Activated CD4-positive, alpha-beta memory T cell treated with anti-CD3 and anti-CD28 coated beads for 36 hours (primary cell): Measurements from ENCODE around the gene CEP83. TPM values are rescaled to one million over a fixed set of nuclear protein-coding genes. Genes with fewer than 3 reads are reported as not detected.

ENCODE experiments used
- CTCF ChIA-PET: fragments of 350-600 bp; sonication (Branson Sonifier 250); formaldehyde crosslinking; loops from one replicate; lab custom pipeline; 2021; ENCODE audit warnings: antibody characterized with exemption, inconsistent platforms; lab: Charles Lee
- POLR2A ChIA-PET: fragments of 350-600 bp; sonication (Branson Sonifier 250); formaldehyde crosslinking; loops from one replicate; lab custom pipeline; 2021; ENCODE audit warnings: antibody characterized with exemption; lab: Charles Lee
- DNase-seq: peaks from one replicate; pipeline ENCODE4 v3.0.0-alpha.2; 2020
- H3K27ac Mint-ChIP-seq: one replicate; pipeline ENCODE4 v1.8.0; 2021; ENCODE audit warnings: mixed read lengths
- H3K27me3 Mint-ChIP-seq: one replicate; pipeline ENCODE4 v1.8.0; 2021; ENCODE audit warnings: mixed read lengths
- H3K36me3 Mint-ChIP-seq: one replicate; pipeline ENCODE4 v1.8.0; 2021; ENCODE audit warnings: mixed read lengths
- H3K4me1 Mint-ChIP-seq: one replicate; pipeline ENCODE4 v1.8.0; 2021; ENCODE audit warnings: low read depth, mixed read lengths
- H3K4me3 Mint-ChIP-seq: one replicate; pipeline ENCODE4 v1.8.0; 2021; ENCODE audit warnings: mild to moderate bottlenecking, mixed read lengths
- H3K9me3 Mint-ChIP-seq: one replicate; pipeline ENCODE4 v1.8.0; 2021; ENCODE audit warnings: mixed read lengths
- intact Hi-C: fragments of 100-400 bp; cut with micrococcal nuclease; formaldehyde crosslinking; loops from one replicate; pipeline ENCODE4 v1.15.1; 2023
- total RNA-seq, 2 experiments: library from RNA; stranded (reverse); gene quantifications; one replicate each; pipeline ENCODE4 v1.2.3, GENCODE V29; 2021

The CEP83 gene
- total RNA-seq, 2 experiments from 2014 or later = 23.4 TPM

GRCh38 chr12:94280063-94280462 is 179.6 kb downstream of the CEP83 start:
- ChIA-PET CTCF (no interaction called here), POLR2A (no interaction called here)
- Mint-ChIP-seq H3K27ac (no peak overlapping the region), H3K4me1 (peaks cover 26% of the 10 kb centered on the region), H3K27me3 (no peaks in the 10 kb centered on the region), H3K4me3 (no peak overlapping the region), H3K36me3 (peaks cover 14% of the 10 kb centered on the region), H3K9me3 (no peaks in the 10 kb centered on the region)
- intact Hi-C loops = no loop called here
- DNase-seq = no peak

- Mint-ChIP-seq H3K9me3 (no peaks in the 10 kb centered on the region), H3K27ac (no peak overlapping the region), H3K4me3 (no peak overlapping the region), H3K27me3 (no peaks in the 10 kb centered on the region), H3K4me1 (peaks cover 10% of the 10 kb centered on the region), H3K36me3 (peaks cover 15% of the 10 kb centered on the region)
- DNase-seq = no peak
- intact Hi-C loops = no loop called here
- ChIA-PET CTCF (no interaction called here), POLR2A (no interaction called here)
Observed at GRCh38 chr12:94277426-94278000, 182.2 kb downstream of the CEP83 start.

GRCh38 chr12:94276725-94277124 is 182.9 kb downstream of the CEP83 start:
- Mint-ChIP-seq H3K36me3 (peaks cover 12% of the 10 kb centered on the region), H3K27ac (no peak overlapping the region), H3K27me3 (no peaks in the 10 kb centered on the region), H3K4me3 (no peak overlapping the region), H3K9me3 (no peaks in the 10 kb centered on the region), H3K4me1 (peaks cover 7% of the 10 kb centered on the region)
- ChIA-PET POLR2A (no interaction called here), CTCF (no interaction called here)
- intact Hi-C loops = no loop called here
- DNase-seq = no peak

- peaks cover 5% of the 10 kb centered on the region for H3K36me3 Mint-ChIP-seq
- no peaks in the 10 kb centered on the region for H3K27me3 Mint-ChIP-seq
- H3K27ac Mint-ChIP-seq = no peak overlapping the region
- no peak overlapping the region for H3K4me3 Mint-ChIP-seq
- peaks cover 35% of the 10 kb centered on the region for H3K4me1 Mint-ChIP-seq
- no peak for DNase-seq
- CTCF ChIA-PET = no interaction called here
- POLR2A ChIA-PET = no interaction called here
- intact Hi-C loops = no loop called here
- no peaks in the 10 kb centered on the region for H3K9me3 Mint-ChIP-seq
Observed at GRCh38 chr12:94273272-94273671, 186.4 kb downstream of the CEP83 start.

GRCh38 chr12:94272280-94272679 is 187.4 kb downstream of the CEP83 start:
- Mint-ChIP-seq H3K4me1 (peaks cover 44% of the 10 kb centered on the region), H3K36me3 (peaks cover 8% of the 10 kb centered on the region), H3K4me3 (no peak overlapping the region), H3K27ac (no peak overlapping the region), H3K27me3 (no peaks in the 10 kb centered on the region), H3K9me3 (no peaks in the 10 kb centered on the region)
- intact Hi-C loops = no loop called here
- no peak for DNase-seq
- ChIA-PET CTCF (no interaction called here), POLR2A (no interaction called here)

- Mint-ChIP-seq H3K27me3 (no peaks in the 10 kb centered on the region), H3K36me3 (peaks cover 13% of the 10 kb centered on the region), H3K9me3 (no peaks in the 10 kb centered on the region), H3K27ac (no peak overlapping the region), H3K4me3 (no peak overlapping the region), H3K4me1 (peaks cover 49% of the 10 kb centered on the region)
- ChIA-PET CTCF (interaction anchor here (1.6 kb wide), 2 partner anchors 66 to 122 kb away, joined by 4 to 6 read pairs; no protein-coding TSS in a partner anchor), POLR2A (interaction anchor here (1.2 kb wide), 1 partner anchor 19 kb away, joined by 3 read pairs; no protein-coding TSS in a partner anchor)
- intact Hi-C loops = loop anchor here (1.0 kb wide), 1 partner anchor 11 kb away; no protein-coding TSS in a partner anchor
- DNase-seq = no peak
Observed at GRCh38 chr12:94271351-94271750, 188.3 kb downstream of the CEP83 start.

GRCh38 chr12:94269316-94269999 is 190.2 kb downstream of the CEP83 start:
- no peak overlapping the region for H3K27ac Mint-ChIP-seq
- no peak overlapping the region for H3K4me3 Mint-ChIP-seq

GRCh38 chr12:94267921-94268471 is 191.7 kb downstream of the CEP83 start:
- H3K9me3 Mint-ChIP-seq = no peaks in the 10 kb centered on the region
- peaks cover 58% of the 10 kb centered on the region for H3K4me1 Mint-ChIP-seq
- H3K27ac Mint-ChIP-seq = no peak overlapping the region
- intact Hi-C loops = loop anchor here (2.0 to 10.0 kb wide), 2 partner anchors 191 to 823 kb away; partner anchors contain the start of genes CEP83 and UBE2N
- H3K36me3 Mint-ChIP-seq = peaks cover 23% of the 10 kb centered on the region
- CTCF ChIA-PET = no interaction called here
- H3K4me3 Mint-ChIP-seq = no peak overlapping the region
- H3K27me3 Mint-ChIP-seq = no peaks in the 10 kb centered on the region
- POLR2A ChIA-PET = no interaction called here
- no peak for DNase-seq

More at GRCh38 chr12:94269316-94269999, 190.2 kb downstream of the CEP83 start:
- no peaks in the 10 kb centered on the region for H3K27me3 Mint-ChIP-seq
- no peaks in the 10 kb centered on the region for H3K9me3 Mint-ChIP-seq
- H3K4me1 Mint-ChIP-seq = peaks cover 49% of the 10 kb centered on the region
- DNase-seq = no peak
- H3K36me3 Mint-ChIP-seq = peaks cover 25% of the 10 kb centered on the region
- ChIA-PET POLR2A (interaction anchor here (0.9 to 1.9 kb wide), 6 partner anchors 29 to 121 kb away, joined by 3 to 14 read pairs (median 5); partner anchors contain the start of gene PLXNC1), CTCF (interaction anchor here (1.0 to 1.6 kb wide), 5 partner anchors 61 to 767 kb away, joined by 3 to 6 read pairs (median 4); no protein-coding TSS in a partner anchor)
- intact Hi-C loops = loop anchor here (1.0 to 10.0 kb wide), 5 partner anchors 40 to 825 kb away; partner anchors contain the start of genes CEP83 and UBE2N

- ChIA-PET POLR2A (no interaction called here), CTCF (no interaction called here)
- Mint-ChIP-seq H3K27me3 (no peaks in the 10 kb centered on the region), H3K9me3 (no peaks in the 10 kb centered on the region), H3K36me3 (peaks cover 23% of the 10 kb centered on the region), H3K4me3 (no peak overlapping the region), H3K4me1 (peaks cover 62% of the 10 kb centered on the region), H3K27ac (no peak overlapping the region)
- no peak for DNase-seq
- intact Hi-C loops = loop anchor here (10.0 kb wide), 1 partner anchor 823 kb away; the partner anchor contains the start of gene UBE2N
Observed at GRCh38 chr12:94267537-94267872, 192.2 kb downstream of the CEP83 start.

GRCh38 chr12:94266796-94267536 is 192.7 kb downstream of the CEP83 start:
- Mint-ChIP-seq H3K9me3 (no peaks in the 10 kb centered on the region), H3K4me1 (peaks cover 64% of the 10 kb centered on the region), H3K4me3 (no peak overlapping the region), H3K36me3 (peaks cover 23% of the 10 kb centered on the region), H3K27me3 (no peaks in the 10 kb centered on the region), H3K27ac (no peak overlapping the region)
- ChIA-PET POLR2A (no interaction called here), CTCF (no interaction called here)
- intact Hi-C loops = loop anchor here (10.0 kb wide), 1 partner anchor 822 kb away; the partner anchor contains the start of gene UBE2N
- DNase-seq = no peak

- no peaks in the 10 kb centered on the region for H3K9me3 Mint-ChIP-seq
- POLR2A ChIA-PET = no interaction called here
- H3K4me3 Mint-ChIP-seq = no peak overlapping the region
- H3K4me1 Mint-ChIP-seq = peaks cover 61% of the 10 kb centered on the region
- peaks cover 23% of the 10 kb centered on the region for H3K36me3 Mint-ChIP-seq
- DNase-seq = no peak
- no peaks in the 10 kb centered on the region for H3K27me3 Mint-ChIP-seq
- no peak overlapping the region for H3K27ac Mint-ChIP-seq
- intact Hi-C loops = loop anchor here (10.0 kb wide), 1 partner anchor 821 kb away; the partner anchor contains the start of gene UBE2N
- CTCF ChIA-PET = interaction anchor here (0.7 kb wide), 1 partner anchor 117 kb away, joined by 3 read pairs; no protein-coding TSS in a partner anchor
Observed at GRCh38 chr12:94265966-94266745, 193.5 kb downstream of the CEP83 start.
